GM21423 (cell line): Measurements from ENCODE around the gene CTNNB1.

Experiments
- ATAC-seq: cut with Tn5 transposase; IDR thresholded peaks from one replicate; pipeline ENCODE4 v1.9.1; 2021; ENCODE audit warnings: mild to moderate bottlenecking, moderate library complexity; ENCODE audit not compliant: unreplicated experiment

The CTNNB1 gene

GRCh38 chr3:41198950-41199865, at the start of gene CTNNB1:
Gene CTNNB1, plus strand, starts transcription at chr3:41199505. Its CDS starts 24,564 bp downstream, at chr3:41224069.
- ATAC-seq: peak; percentile 75

GRCh38 chr3:41155834-41156233, 43.5 kb upstream of the CTNNB1 start:
- ATAC-seq: no peak

- ATAC-seq: no peak
Measured at GRCh38 chr3:41158947-41159346, 40.4 kb upstream of the CTNNB1 start.

GRCh38 chr3:41159588-41160189, 39.6 kb upstream of the CTNNB1 start:
- ATAC-seq: no peak

GRCh38 chr3:41162541-41162940, 36.8 kb upstream of the CTNNB1 start:
- ATAC-seq: no peak

GRCh38 chr3:41163006-41163405, 36.3 kb upstream of the CTNNB1 start:
- no peak for ATAC-seq

GRCh38 chr3:41163421-41163820, 35.9 kb upstream of the CTNNB1 start:
- ATAC-seq: no peak

- ATAC-seq: no peak
Measured at GRCh38 chr3:41164777-41165176, 34.5 kb upstream of the CTNNB1 start.

- no peak for ATAC-seq
Measured at GRCh38 chr3:41167722-41168497, 31.4 kb upstream of the CTNNB1 start.

- ATAC-seq: no peak
Measured at GRCh38 chr3:41169023-41169422, 30.3 kb upstream of the CTNNB1 start.

- ATAC-seq: no peak
Measured at GRCh38 chr3:41173926-41174885, 25.1 kb upstream of the CTNNB1 start.

- no peak for ATAC-seq
Measured at GRCh38 chr3:41175365-41175764, 23.9 kb upstream of the CTNNB1 start.

- no peak for ATAC-seq
Measured at GRCh38 chr3:41176596-41176995, 22.7 kb upstream of the CTNNB1 start.

- no peak for ATAC-seq
Measured at GRCh38 chr3:41178576-41178975, 20.7 kb upstream of the CTNNB1 start.

GRCh38 chr3:41180396-41180795, 18.9 kb upstream of the CTNNB1 start:
- no peak for ATAC-seq

GRCh38 chr3:41182504-41183059, 16.7 kb upstream of the CTNNB1 start:
- ATAC-seq: no peak

GRCh38 chr3:41184394-41184793, 14.9 kb upstream of the CTNNB1 start:
- ATAC-seq: no peak

GRCh38 chr3:41186297-41186696, 13.0 kb upstream of the CTNNB1 start:
- no peak for ATAC-seq

- ATAC-seq: no peak
Measured at GRCh38 chr3:41188306-41188705, 11.0 kb upstream of the CTNNB1 start.
